Endothelial cell of umbilical vein (primary cell): ENCODE results near the gene MCC. TPM values are rescaled to one million over a fixed set of nuclear protein-coding genes. Genes with fewer than 3 reads are reported as not detected.

Experiments
- BruUV-seq: library from RNA; stranded (reverse); fragments of 400-500 nt; replicated peaks from 2 replicates; lab custom pipeline; 2021; lab: Mats Ljungman, UMichigan
- CTCF ChIA-PET: fragments of 300-600, 350-600 bp; sonication (Branson Sonifier 250); formaldehyde crosslinking; loops from one replicate; lab custom pipeline; 2021; ENCODE audit warnings: antibody characterized with exemption, inconsistent platforms; lab: Charles Lee
- POLR2A ChIA-PET: fragments of 300-600, 350-600 bp; sonication (Branson Sonifier 250); formaldehyde crosslinking; loops from one replicate; lab custom pipeline; 2021; ENCODE audit warnings: antibody characterized with exemption, inconsistent platforms; lab: Charles Lee
- DNase-seq: peaks from one replicate; pipeline ENCODE4 v3.0.0-alpha.2; 2011; ENCODE audit warnings: low read depth, low spot score
- FAIRE-seq: peaks from 2 replicates; lab custom pipeline; 2011; peaks lifted over from hg19 to GRCh38; lab: Jason Lieb, UNC
- H2AFZ ChIP-seq: 2 replicates; pipeline ENCODE4 v1.6.0; 2012; ENCODE audit warnings: low read depth, low read length, control low read depth, inconsistent platforms
- H3K27ac ChIP-seq: 2 replicates; pipeline ENCODE4 v1.5.1; 2011; ENCODE audit warnings: low read depth, mild to moderate bottlenecking, control low read depth, low read length, moderate library complexity; ENCODE audit not compliant: insufficient read depth
- H3K27me3 ChIP-seq, 2 experiments: 2 replicates each; pipeline versions ENCODE4 v1.6.0 to v1.6.1; 2011; ENCODE audit warnings: low read length in 2 of 2, mixed read lengths in 1 of 2; ENCODE audit not compliant: control insufficient read depth in 2 of 2, insufficient read depth in 2 of 2
- H3K36me3 ChIP-seq, 2 experiments: 2 replicates in 1 of 2; 3 replicates in 1 of 2; pipeline ENCODE4 v1.5.1; 2011; ENCODE audit warnings: low read length in 2 of 2, mild to moderate bottlenecking in 1 of 2, moderate library complexity in 1 of 2; ENCODE audit not compliant: control insufficient read depth in 2 of 2, insufficient read depth in 2 of 2; ENCODE audit errors: extremely low read depth in 1 of 2
- H3K4me1 ChIP-seq: 3 replicates; pipeline ENCODE4 v1.5.1; 2011; ENCODE audit warnings: mild to moderate bottlenecking, low read length; ENCODE audit not compliant: control insufficient read depth, insufficient read depth; ENCODE audit errors: extremely low read depth
- H3K4me2 ChIP-seq: 2 replicates; pipeline ENCODE4 v1.6.1; 2011; ENCODE audit warnings: low read length, control low read depth, mixed read lengths; ENCODE audit not compliant: insufficient read depth
- H3K4me3 ChIP-seq, 3 experiments: fragments of 200-600 bp in 1 of 3; sonication (generic), shearing (Covaris generic) in 1 of 3; replicated peaks in 1 of 3; 2 replicates each; pipeline ENCODE4 v1.5.1; 2011 to 2016; ENCODE audit warnings: control low read depth in 3 of 3, low read length in 3 of 3, mild to moderate bottlenecking in 2 of 3, inconsistent platforms in 1 of 3, low read depth in 1 of 3, moderate library complexity in 1 of 3; ENCODE audit not compliant: insufficient read depth in 1 of 3
- H3K79me2 ChIP-seq: 2 replicates; pipeline ENCODE4 v1.6.0; 2012; ENCODE audit warnings: low read length, inconsistent platforms; ENCODE audit not compliant: control insufficient read depth, insufficient read depth
- H3K9ac ChIP-seq: replicated peaks from 2 replicates; pipeline ENCODE3; 2011; ENCODE audit warnings: low read length, control low read depth; ENCODE audit not compliant: insufficient read depth; ENCODE audit errors: extremely low read depth
- H3K9me1 ChIP-seq: replicated peaks from 3 replicates; pipeline ENCODE4 v1.6.0; 2011; ENCODE audit warnings: mild to moderate bottlenecking, low read length; ENCODE audit not compliant: control insufficient read depth, insufficient read depth; ENCODE audit errors: extremely low read depth
- H3K9me3 ChIP-seq: replicated peaks from 2 replicates; pipeline ENCODE4 v1.5.1; 2012; ENCODE audit warnings: low read length, inconsistent platforms; ENCODE audit not compliant: control insufficient read depth, insufficient read depth
- H4K20me1 ChIP-seq: replicated peaks from 2 replicates; pipeline ENCODE3; 2011; ENCODE audit warnings: mild to moderate bottlenecking, low read length; ENCODE audit not compliant: control insufficient read depth, insufficient read depth; ENCODE audit errors: extremely low read depth
- CTCF ChIP-seq, 2 donors: IDR thresholded peaks; 1 replicate in 1 of 2; 2 replicates in 1 of 2; pipeline ENCODE4 v1.5.1; 2011; ENCODE audit warnings: low read length in 2 of 2, mild to moderate bottlenecking in 2 of 2, moderate library complexity in 2 of 2, control low read depth in 1 of 2, inconsistent platforms in 1 of 2, low read depth in 1 of 2; ENCODE audit not compliant: insufficient read depth in 1 of 2; ENCODE audit errors: extremely low read depth in 1 of 2
- EZH2 ChIP-seq: IDR thresholded peaks from 2 replicates; pipeline ENCODE4 v1.6.1; 2012; ENCODE audit warnings: borderline replicate concordance, low read depth, mild to moderate bottlenecking, moderate library complexity, low read length, inconsistent platforms; ENCODE audit not compliant: severe bottlenecking
- FOS ChIP-seq: IDR thresholded peaks from 2 replicates; pipeline ENCODE4 v1.6.1; 2011; ENCODE audit warnings: mild to moderate bottlenecking, low read length, moderate library complexity, borderline replicate concordance; ENCODE audit not compliant: insufficient read depth
- GATA2 ChIP-seq: IDR thresholded peaks from 2 replicates; pipeline ENCODE4 v1.7.0; 2011; ENCODE audit warnings: low read depth, mild to moderate bottlenecking, moderate library complexity, mixed read lengths, low read length; ENCODE audit not compliant: insufficient read length, insufficient read depth
- JUN ChIP-seq: IDR thresholded peaks from 2 replicates; pipeline ENCODE4 v1.6.1; 2011; ENCODE audit warnings: borderline replicate concordance, low read depth; ENCODE audit not compliant: insufficient read length, insufficient read depth
- MYC ChIP-seq: IDR thresholded peaks from one replicate; pipeline ENCODE4 v1.6.1; 2011; ENCODE audit warnings: mild to moderate bottlenecking, low read depth, low read length
- POLR2A ChIP-seq: IDR thresholded peaks from 2 replicates; pipeline ENCODE4 v1.6.1; 2012; ENCODE audit warnings: low read depth, mild to moderate bottlenecking, control low read depth, low read length
- POLR2AphosphoS5 ChIP-seq: IDR thresholded peaks from 2 replicates; pipeline ENCODE4 v1.6.1; 2012; ENCODE audit warnings: low read depth, mild to moderate bottlenecking, control low read depth, low read length, moderate library complexity; ENCODE audit not compliant: insufficient read depth
- dilution Hi-C: fragments of 300-500 bp; cut with MboI; formaldehyde crosslinking; loops from one replicate; pipeline ENCODE4 v1.15.0; 2019; ENCODE audit warnings: low sequenced_read_pairs; ENCODE audit not compliant: extremely low pct_ligation_motif_present
- intact Hi-C: fragments of 100-400 bp; cut with micrococcal nuclease; formaldehyde crosslinking; loops from one replicate; pipeline ENCODE4 v1.10.0; 2022
- polyA plus RNA-seq, 4 experiments: library from polyadenylated mRNA; depleted of rRNA in 3 of 4; stranded (reverse) in 3 of 4; unstranded in 1 of 4; fragments of >200 nt; gene quantifications; 2 replicates each; pipeline versions ENCODE4 v1.2.1 to v1.2.3, GENCODE V29; 2011 to 2012; ENCODE audit warnings: missing spikeins in 1 of 4
- total RNA-seq: library from RNA; stranded (reverse); gene quantifications from 2 replicates; pipeline ENCODE4 v1.2.3, GENCODE V29; 2021
- TF ChIP-seq, protein P1 (sequence below): IDR thresholded peaks from 2 replicates; pipeline ENCODE4 v1.6.1; 2011; ENCODE audit not compliant: insufficient read depth, insufficient read length

MCC gene
- total and polyA plus RNA-seq, 2 donors (not counting 3 experiments of a cell fraction or from before 2014, with no cell fraction given): 6.9 to 27.5 TPM

- H3K27me3 ChIP-seq: no peaks in the 10 kb centered on the region
- DNase-seq: no peak
- no peak overlapping the region for H3K27ac ChIP-seq
- dilution Hi-C loops (no loop called here), intact Hi-C loops (loop anchor here (10.0 kb wide), 1 partner anchor 2004 kb away; no protein-coding TSS in a partner anchor)
- H3K9me3 ChIP-seq: no peaks in the 10 kb centered on the region
- peaks cover 0 to 6% of the 10 kb centered on the region in 2 experiments for H3K36me3 ChIP-seq
- no peak overlapping the region for H2AFZ ChIP-seq
- no peaks in the 10 kb centered on the region for H4K20me1 ChIP-seq
- H3K4me3 ChIP-seq: no peak overlapping the region
- peaks cover 40% of the 10 kb centered on the region for H3K79me2 ChIP-seq
- ChIA-PET CTCF (no interaction called here), POLR2A (no interaction called here)
- H3K9ac ChIP-seq: no peak overlapping the region
- no peak overlapping the region for H3K4me2 ChIP-seq
- peaks cover 15% of the 10 kb centered on the region for H3K4me1 ChIP-seq
- no peaks in the 10 kb centered on the region for H3K9me1 ChIP-seq
- TF ChIP-seq FOS (no peak), EZH2 (no peak), CTCF (IDR thresholded peaks at IDR 0.05; ENCODE audit: extremely low read depth in 1 of 2, insufficient read depth in 1 of 2, low read depth in 1 of 2, low read length in 2 of 2) (no peak), POLR2A (no peak)
- FAIRE-seq: no peak
- no TSS peak for BruUV-seq
Observed at GRCh38 chr5:113520429-113520828, 32.2 kb upstream of the MCC start.

DNA sequence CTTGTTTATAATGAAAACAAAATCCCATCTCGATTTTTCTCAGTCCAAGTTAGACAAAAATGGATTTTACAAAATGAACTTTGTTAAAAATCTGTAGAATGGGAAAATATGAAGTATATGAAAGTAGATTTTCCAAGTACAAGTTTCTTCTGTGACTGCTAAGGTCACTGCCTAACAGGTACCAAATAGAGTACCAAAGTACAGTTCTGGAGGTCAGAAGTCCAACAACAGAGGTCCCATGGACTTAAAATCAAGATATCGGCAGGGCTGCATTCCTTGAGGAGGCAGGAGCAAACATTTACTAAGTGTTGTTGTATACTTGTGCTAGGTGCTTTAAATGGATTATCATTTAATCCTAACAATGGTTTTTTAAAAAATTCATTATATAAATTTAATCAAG is 31.2 kb upstream of the MCC start:
- H4K20me1 ChIP-seq: no peaks in the 10 kb centered on the region
- no peak overlapping the region for H3K9ac ChIP-seq
- dilution Hi-C loops (no loop called here), intact Hi-C loops (loop anchor here (10.0 kb wide), 1 partner anchor 285 kb away; no protein-coding TSS in a partner anchor)
- no peaks in the 10 kb centered on the region for H3K27me3 ChIP-seq
- no peaks in the 10 kb centered on the region for H3K9me3 ChIP-seq
- no peaks in the 10 kb centered on the region for H3K9me1 ChIP-seq
- ChIA-PET POLR2A (no interaction called here), CTCF (no interaction called here)
- no peak overlapping the region for H2AFZ ChIP-seq
- H3K27ac ChIP-seq: no peak overlapping the region
- no peak overlapping the region for H3K4me3 ChIP-seq
- TF ChIP-seq CTCF (IDR thresholded peaks at IDR 0.05; ENCODE audit: extremely low read depth in 1 of 2, insufficient read depth in 1 of 2, low read depth in 1 of 2, low read length in 2 of 2) (no peak), FOS (no peak), MYC (no peak), EZH2 (no peak), POLR2AphosphoS5 (no peak), GATA2 (no peak), POLR2A (no peak), JUN (no peak)
- TF ChIP-seq, protein P1, sequence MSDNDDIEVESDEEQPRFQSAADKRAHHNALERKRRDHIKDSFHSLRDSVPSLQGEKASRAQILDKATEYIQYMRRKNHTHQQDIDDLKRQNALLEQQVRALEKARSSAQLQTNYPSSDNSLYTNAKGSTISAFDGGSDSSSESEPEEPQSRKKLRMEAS: no peak
- BruUV-seq: no TSS peak
- no peak for FAIRE-seq
- peaks cover 14% of the 10 kb centered on the region for H3K4me1 ChIP-seq
- no peak overlapping the region for H3K4me2 ChIP-seq
- peaks cover 0 to 6% of the 10 kb centered on the region in 2 experiments for H3K36me3 ChIP-seq
- H3K79me2 ChIP-seq: peaks cover 38% of the 10 kb centered on the region
- no peak for DNase-seq
